ENCODE data around the gene SSH3. TPM values are rescaled to one million over a fixed set of nuclear protein-coding genes. Genes with fewer than 3 reads are reported as not detected.

The SSH3 gene
- total RNA-seq, 1 donor from 2014 or later = 20.1 TPM

DNA sequence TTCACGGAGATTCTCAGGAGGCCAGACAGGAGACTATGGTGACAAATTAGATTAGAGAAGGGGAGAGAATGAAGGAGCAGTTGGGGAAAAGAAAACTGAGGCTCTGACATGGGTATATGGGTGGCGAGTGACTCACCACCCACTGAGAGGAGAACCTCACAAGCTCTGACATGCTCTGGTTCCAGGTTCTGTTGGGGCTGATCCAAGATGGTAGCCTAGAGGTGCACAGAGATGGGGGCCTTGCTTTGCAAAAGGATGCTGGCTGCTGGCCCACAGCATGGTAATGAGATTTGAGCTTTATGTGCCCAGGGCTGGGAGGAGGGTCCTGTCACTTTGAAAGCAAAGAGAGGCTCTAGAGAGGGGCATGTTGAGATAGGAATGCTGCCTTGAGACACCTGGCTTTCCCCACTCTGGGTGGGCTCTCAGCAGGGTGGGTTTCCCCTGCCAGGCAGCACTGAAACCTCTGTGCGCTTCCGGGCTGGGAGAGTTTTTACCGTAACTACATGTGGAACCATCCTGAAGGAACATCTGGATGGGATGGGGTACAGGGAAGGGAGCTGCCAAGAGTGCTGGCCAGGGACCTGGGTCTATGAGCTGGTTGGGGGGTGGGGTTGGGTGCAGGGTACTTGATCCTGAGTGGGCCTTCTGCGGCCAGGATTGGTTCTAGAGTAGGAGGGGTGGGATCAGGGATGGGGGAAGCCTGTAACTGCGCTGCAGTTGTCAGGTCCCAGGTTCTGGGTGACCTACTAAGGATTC, 38.3 kb upstream of the SSH3 start:
- Histone ChIP-seq H3K9ac (ENCODE audit: low read length) (no peak overlapping the region), H4K20me1 (ENCODE audit: insufficient read depth, low read length) (peaks cover 32% of the 10 kb centered on the region), H3K27me3 (ENCODE audit: insufficient read depth, low read length) (no peaks in the 10 kb centered on the region), H3K4me1 (ENCODE audit: insufficient read depth, low read length) (peaks cover 37% of the 10 kb centered on the region), H3K79me2 (ENCODE audit: insufficient read depth, low read length) (peaks cover 41% of the 10 kb centered on the region), H2AFZ (ENCODE audit: low read depth, low read length) (no peak overlapping the region), H3K9me3 (ENCODE audit: insufficient read depth, low read depth, low read length) (no peaks in the 10 kb centered on the region), H3K36me3 (ENCODE audit: insufficient read depth, low read length) (no peaks in the 10 kb centered on the region), H3K4me2 (ENCODE audit: low read length) (no peak overlapping the region), H3K4me3 (ENCODE audit: insufficient read depth, low read depth, low read length) (no peak overlapping the region), H3K27ac (ENCODE audit: low read depth, low read length) (no peak overlapping the region)
- Mint-ChIP-seq H3K4me1 (ENCODE audit: low read depth, unreplicated experiment) (peaks cover 19% of the 10 kb centered on the region), H3K27me3 (ENCODE audit: low read depth, unreplicated experiment) (peaks cover 5% of the 10 kb centered on the region), H3K4me3 (ENCODE audit: unreplicated experiment) (peak overlapping the region; percentile 80), H3K9me3 (ENCODE audit: unreplicated experiment) (no peaks in the 10 kb centered on the region), H3K27ac (ENCODE audit: unreplicated experiment) (peak overlapping the region; percentile 41), H3K36me3 (ENCODE audit: low read depth, unreplicated experiment) (peaks cover 4% of the 10 kb centered on the region)
- DNase-seq (ENCODE audit: low read depth) = no peak
- no peak for FAIRE-seq
- no peak for TF ChIP-seq EZH2 (IDR thresholded peaks at IDR 0.05; ENCODE audit: insufficient read depth, low read length)
- TF ChIP-seq, protein P1, sequence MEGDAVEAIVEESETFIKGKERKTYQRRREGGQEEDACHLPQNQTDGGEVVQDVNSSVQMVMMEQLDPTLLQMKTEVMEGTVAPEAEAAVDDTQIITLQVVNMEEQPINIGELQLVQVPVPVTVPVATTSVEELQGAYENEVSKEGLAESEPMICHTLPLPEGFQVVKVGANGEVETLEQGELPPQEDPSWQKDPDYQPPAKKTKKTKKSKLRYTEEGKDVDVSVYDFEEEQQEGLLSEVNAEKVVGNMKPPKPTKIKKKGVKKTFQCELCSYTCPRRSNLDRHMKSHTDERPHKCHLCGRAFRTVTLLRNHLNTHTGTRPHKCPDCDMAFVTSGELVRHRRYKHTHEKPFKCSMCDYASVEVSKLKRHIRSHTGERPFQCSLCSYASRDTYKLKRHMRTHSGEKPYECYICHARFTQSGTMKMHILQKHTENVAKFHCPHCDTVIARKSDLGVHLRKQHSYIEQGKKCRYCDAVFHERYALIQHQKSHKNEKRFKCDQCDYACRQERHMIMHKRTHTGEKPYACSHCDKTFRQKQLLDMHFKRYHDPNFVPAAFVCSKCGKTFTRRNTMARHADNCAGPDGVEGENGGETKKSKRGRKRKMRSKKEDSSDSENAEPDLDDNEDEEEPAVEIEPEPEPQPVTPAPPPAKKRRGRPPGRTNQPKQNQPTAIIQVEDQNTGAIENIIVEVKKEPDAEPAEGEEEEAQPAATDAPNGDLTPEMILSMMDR (IDR thresholded peaks at IDR 0.05; ENCODE audit: insufficient read depth, low read depth, low read length) = no peak

DNA sequence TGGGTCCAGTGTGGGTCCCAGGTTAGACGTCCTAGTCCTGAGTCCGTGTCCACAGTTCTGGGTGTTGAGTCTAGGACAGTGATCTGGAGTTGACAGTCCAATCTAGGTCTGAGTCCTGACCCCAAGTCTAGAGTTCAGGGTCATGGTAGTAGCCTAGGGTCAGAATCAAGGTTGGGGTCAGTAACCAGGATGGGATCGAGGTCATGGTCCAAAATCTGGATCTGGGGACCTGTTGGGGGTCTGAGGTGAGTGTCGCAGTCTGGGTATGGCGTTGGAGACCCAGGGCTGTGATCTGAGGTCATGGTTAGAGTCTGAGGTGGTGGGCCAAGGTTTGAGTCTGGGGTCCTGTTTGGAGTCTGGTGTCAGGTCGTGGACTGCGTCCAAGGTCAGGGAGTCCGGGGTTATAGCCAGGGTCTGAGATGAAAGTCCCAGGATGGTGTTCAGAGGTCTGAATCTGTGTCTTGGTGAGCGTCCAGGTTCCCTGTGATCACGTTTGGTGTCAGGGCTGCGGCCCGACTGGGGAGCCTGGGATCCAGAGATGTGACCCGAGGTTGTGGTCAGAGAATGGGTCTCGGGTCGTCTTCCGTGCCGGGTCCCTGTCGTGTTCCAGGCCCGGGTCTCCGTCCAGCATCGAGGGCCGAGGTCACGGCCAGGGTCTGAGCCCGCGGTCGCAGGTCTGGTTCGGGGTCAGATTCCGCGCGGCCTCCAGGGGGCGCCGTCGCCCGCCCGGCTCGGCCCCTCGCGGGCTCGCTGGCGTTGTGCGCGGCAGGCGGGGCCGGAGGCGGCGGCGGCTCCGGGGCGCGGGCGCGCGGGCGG, 37.5 kb upstream of the SSH3 start:
- Histone ChIP-seq H3K27me3 (ENCODE audit: insufficient read depth, low read length) (no peaks in the 10 kb centered on the region), H2AFZ (ENCODE audit: low read depth, low read length) (peak overlapping the region; percentile 35)

More for the DNA sequence above, 37.5 kb upstream of the SSH3 start:
- TF ChIP-seq, protein P1 (IDR thresholded peaks at IDR 0.05; ENCODE audit: insufficient read depth, low read depth, low read length) = peak; percentile 29
- TF ChIP-seq EZH2 (IDR thresholded peaks at IDR 0.05; ENCODE audit: insufficient read depth, low read length) = no peak
- no peaks in the 10 kb centered on the region for H3K9me3 ChIP-seq (ENCODE audit: insufficient read depth, low read depth, low read length)
- peaks cover 45% of the 10 kb centered on the region for H3K4me1 ChIP-seq (ENCODE audit: insufficient read depth, low read length)
- no peak overlapping the region for H3K27ac ChIP-seq (ENCODE audit: low read depth, low read length)
- Mint-ChIP-seq H3K4me3 (ENCODE audit: unreplicated experiment) (peak overlapping the region; percentile 80), H3K9me3 (ENCODE audit: unreplicated experiment) (no peaks in the 10 kb centered on the region), H3K36me3 (ENCODE audit: low read depth, unreplicated experiment) (peaks cover 4% of the 10 kb centered on the region), H3K27ac (ENCODE audit: unreplicated experiment) (no peak overlapping the region), H3K4me1 (ENCODE audit: low read depth, unreplicated experiment) (peaks cover 25% of the 10 kb centered on the region), H3K27me3 (ENCODE audit: low read depth, unreplicated experiment) (peaks cover 5% of the 10 kb centered on the region)
- H3K9ac ChIP-seq (ENCODE audit: low read length) = peak overlapping the region; percentile 52
- DNase-seq (ENCODE audit: low read depth) (no peak), FAIRE-seq (no peak)
- peaks cover 40% of the 10 kb centered on the region for H4K20me1 ChIP-seq (ENCODE audit: insufficient read depth, low read length)
- H3K4me3 ChIP-seq (ENCODE audit: insufficient read depth, low read depth, low read length) = peak overlapping the region; percentile 41
- peak overlapping the region; percentile 81 for H3K4me2 ChIP-seq (ENCODE audit: low read length)
- H3K36me3 ChIP-seq (ENCODE audit: insufficient read depth, low read length) = no peaks in the 10 kb centered on the region
- H3K79me2 ChIP-seq (ENCODE audit: insufficient read depth, low read length) = peaks cover 49% of the 10 kb centered on the region
